GM10266 (cell line): Measurements from ENCODE around the gene RERE.

Source experiments
- DNase-seq: peaks from one replicate; pipeline ENCODE4 v3.0.0; 2012; ENCODE audit errors: extremely low spot score
- CTCF ChIP-seq: IDR thresholded peaks from 2 replicates; pipeline ENCODE4 v1.5.1; 2012; ENCODE audit warnings: mild to moderate bottlenecking, low read depth; ENCODE audit not compliant: control insufficient read depth, insufficient read depth; ENCODE audit errors: missing control alignments

Gene RERE

GRCh38 chr1:8753736-8754135 is 63.7 kb downstream of the RERE start:
- DNase-seq = no peak
- no peak for TF ChIP-seq CTCF

GRCh38 chr1:8752921-8753713 is 64.3 kb downstream of the RERE start:
- no peak for TF ChIP-seq CTCF
- DNase-seq = no peak

GRCh38 chr1:8752411-8752810 is 65.0 kb downstream of the RERE start:
- no peak for TF ChIP-seq CTCF

GRCh38 chr1:8751984-8752383 is 65.5 kb downstream of the RERE start:
- DNase-seq = no peak
- no peak for TF ChIP-seq CTCF

More at GRCh38 chr1:8752411-8752810, 65.0 kb downstream of the RERE start:
- DNase-seq = no peak

- no peak for DNase-seq
- no peak for TF ChIP-seq CTCF
Measured at GRCh38 chr1:8747879-8748825, 69.3 kb downstream of the RERE start.

GRCh38 chr1:8746554-8746953 is 70.9 kb downstream of the RERE start:
- no peak for DNase-seq
- no peak for TF ChIP-seq CTCF
